GM19238 (cell line): ENCODE results near the gene HCN2.

Source experiments
- DNase-seq: peaks from one replicate; pipeline ENCODE4 v3.0.0; 2011; ENCODE audit warnings: low spot score; ENCODE audit not compliant: insufficient read length

HCN2 gene

GRCh38 chr19:589693-590395, at the start of gene HCN2:
HCN2 (plus strand) TSS chr19:589881; CDS start chr19:589946, 65 bp downstream.
- no peak for DNase-seq

DNA sequence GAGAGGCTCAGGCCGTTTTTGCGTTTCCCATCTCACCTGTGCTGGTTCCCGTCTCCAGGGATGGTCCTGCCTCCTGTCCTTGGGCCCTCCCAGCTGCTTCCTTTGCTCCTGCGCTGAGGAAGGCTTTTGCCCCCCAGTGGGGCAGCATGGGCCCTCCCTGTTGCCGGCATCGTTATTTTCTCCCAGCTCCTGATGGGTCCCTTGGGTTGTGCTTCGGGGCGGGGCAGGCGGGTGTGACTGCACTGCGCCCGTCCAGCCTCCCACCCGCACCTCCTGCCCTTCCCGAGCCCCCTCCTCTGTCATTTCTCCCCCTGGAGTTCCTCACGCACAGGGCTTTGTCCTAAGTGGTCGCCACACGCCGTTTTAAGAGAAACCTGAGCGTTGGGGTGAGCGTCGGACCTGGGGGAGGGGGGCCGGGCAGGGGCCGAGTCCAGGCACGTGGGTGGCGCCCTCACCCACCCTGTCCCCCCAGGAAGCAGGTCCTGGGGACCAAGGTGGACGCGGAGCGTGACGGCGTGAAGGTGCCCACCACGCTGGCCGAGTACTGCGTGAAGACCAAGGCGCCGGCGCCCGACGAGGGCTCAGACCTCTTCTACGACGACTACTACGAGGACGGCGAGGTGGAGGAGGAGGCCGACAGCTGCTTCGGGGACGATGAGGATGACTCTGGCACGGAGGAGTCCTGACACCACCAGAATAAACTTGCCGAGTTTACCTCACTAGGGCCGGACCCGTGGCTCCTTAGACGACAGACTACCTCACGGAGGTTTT, 48.6 kb upstream of the HCN2 start:
- DNase-seq, result no peak

GRCh38 chr19:541699-542098, 48.0 kb upstream of the HCN2 start:
- no peak for DNase-seq

DNA sequence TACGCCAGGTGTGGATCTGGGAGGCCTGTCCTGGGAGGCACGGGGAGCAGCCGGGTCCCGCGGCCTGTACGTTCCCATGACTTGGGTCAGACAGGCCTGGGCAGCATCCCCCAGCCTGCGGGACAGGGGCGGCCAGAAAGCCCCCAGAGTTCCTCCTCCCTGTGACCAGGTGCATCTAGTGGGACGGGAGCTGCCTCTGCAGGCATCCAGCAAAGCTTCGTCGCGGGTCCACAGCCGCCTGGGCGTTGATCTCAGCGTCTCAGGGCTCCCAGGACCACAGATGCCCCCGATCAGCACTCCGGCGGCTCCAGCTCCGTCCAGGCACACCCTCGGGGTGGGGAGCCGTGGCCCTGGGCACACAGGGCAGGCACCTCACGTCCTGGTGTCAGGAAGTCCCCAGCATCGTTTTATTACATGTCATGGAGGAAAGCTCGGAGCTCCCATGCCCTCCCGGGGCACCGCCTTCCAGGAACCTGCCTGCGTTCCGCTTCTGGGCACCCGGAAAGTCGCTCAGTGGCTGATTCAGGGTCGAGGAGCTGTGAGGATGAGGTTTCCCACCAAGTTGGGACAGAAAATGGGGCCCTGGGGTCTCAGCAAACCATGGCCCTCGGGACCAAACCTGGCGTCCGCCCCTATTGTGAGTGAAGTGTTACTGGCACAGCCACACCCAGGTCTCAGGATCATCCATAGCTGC, 47.4 kb upstream of the HCN2 start:
- no peak for DNase-seq

DNA sequence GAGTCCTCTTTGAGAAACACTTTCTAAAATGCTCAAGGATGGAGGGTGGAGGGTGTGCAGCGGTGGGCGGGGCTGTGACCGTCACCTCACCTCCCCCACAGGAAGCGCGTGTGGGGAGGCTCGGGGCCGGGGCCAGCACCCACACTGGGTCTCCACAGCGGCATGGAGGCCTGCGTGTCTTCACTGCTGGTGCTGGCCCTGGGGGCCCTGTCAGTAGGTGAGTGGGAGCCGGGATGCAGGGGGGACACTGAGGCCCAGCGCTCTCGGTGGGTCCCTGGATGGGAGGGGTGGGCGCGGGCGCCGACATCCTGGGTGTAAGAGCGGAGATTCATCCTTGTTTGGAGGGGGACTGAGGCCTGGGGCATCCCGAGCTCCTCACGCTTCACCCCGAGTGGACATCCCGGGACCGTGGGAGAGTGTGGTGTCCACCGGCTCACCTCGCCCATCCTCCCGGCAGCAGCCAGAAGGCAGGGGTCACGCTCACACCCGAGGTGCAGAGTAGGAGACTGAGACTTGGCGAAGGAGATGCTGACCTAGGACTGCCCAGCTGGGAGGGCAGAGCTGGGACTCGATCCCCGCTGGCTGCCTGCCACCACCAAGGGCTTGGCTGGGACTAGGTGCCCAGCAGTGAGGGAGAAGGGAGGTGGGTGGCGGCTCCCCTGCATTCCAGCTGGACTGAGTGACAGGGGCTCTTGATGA, 45.6 kb upstream of the HCN2 start, which contains the start of gene GZMM:
TSS of gene GZMM (plus strand) at position 144 of the 699 bp plus-strand sequence. CDS start at position 163, 19 bp downstream.
- DNase-seq, result no peak

- no peak for DNase-seq
Measured at GRCh38 chr19:547117-547516, 42.6 kb upstream of the HCN2 start.

- DNase-seq, result no peak
Measured at GRCh38 chr19:547836-548720, 41.6 kb upstream of the HCN2 start.

DNA sequence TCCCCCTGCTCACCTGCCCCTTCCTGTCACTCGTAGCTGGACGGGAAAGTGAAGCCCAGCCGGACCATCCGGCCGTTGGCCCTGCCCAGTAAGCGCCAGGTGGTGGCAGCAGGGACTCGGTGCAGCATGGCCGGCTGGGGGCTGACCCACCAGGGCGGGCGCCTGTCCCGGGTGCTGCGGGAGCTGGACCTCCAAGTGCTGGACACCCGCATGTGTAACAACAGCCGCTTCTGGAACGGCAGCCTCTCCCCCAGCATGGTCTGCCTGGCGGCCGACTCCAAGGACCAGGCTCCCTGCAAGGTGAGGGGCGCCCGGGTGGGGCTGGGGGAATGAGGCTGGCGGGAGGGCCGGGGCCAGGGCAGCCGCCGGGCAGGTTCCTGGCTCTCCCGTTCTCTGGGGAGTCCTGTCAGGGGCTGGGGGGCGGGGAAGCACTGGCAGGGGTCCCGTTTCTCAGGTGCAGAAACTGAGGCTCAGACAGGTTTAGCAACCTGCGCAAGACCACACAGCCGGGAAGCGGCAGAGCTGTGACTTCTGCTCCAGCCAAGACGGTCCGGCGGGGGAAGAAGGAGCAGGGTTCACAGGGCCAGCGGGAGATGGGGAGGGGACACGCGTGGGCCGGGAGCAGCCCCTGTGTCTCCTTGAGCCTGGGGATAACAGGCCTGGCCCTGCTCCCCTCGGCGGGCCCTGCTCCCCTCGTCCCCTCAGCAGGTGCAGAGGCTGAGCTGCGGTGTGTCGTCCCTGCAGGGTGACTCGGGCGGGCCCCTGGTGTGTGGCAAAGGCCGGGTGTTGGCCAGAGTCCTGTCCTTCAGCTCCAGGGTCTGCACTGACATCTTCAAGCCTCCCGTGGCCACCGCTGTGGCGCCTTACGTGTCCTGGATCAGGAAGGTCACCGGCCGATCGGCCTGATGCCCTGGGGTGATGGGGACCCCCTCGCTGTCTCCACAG, 40.5 kb upstream of the HCN2 start:
- DNase-seq, result no peak

- DNase-seq, result no peak
Measured at GRCh38 chr19:554817-555216, 34.9 kb upstream of the HCN2 start.

DNA sequence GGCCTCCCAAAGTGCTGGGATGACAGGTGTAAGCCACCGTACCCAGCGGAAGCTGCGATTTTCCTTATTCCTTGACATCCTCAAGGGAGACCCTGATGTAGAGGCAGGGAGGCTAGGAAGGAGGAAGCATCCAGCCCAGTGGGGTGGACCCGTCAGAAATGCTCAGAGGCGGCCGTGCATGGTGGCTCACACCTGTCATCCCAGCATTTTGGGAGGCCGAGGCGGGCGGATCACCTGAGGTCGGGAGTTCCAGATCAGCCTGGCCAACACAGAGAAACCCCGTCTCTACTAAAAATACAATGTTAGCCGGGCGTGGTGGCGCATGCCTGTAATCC, 34.2 kb upstream of the HCN2 start:
- no peak for DNase-seq

DNA sequence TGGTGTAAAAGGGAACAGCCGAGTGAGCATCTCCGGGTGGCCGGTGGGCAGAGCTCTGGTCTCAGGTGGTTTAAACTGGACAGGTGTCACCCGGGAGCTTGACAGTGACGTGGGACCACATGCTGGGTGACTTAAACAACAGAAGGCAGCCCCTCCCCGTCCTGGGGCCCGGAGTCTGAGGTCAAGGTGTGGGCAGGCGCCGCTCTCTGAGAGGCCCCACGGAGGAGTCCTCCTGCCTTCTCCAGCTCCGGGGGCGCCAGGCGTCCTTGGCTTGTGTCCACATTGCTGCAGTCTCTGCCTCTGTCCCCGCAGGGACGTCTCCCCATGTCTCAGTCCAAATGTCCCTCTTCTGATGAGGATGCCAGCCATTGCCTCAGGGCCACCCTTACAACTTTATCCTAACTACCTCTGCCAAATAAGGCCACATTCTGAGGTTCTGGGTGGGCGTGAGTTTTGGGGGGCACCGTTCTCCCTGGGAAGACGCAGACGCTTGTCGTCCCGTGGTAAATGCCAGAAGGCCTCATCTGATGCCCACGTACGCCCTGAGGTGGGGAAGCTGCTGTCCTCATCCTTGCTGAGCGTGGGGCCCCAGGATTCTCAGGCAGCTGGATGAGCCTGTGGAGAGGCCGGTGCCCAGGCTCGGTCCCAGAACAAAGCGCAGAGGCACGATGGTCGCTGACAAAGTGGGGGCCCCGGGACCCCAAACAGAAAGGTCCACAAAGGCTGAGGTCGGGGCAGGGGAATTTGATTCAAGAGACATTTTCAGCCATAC, 32.9 kb upstream of the HCN2 start:
- no peak for DNase-seq

GRCh38 chr19:558770-559439, 30.8 kb upstream of the HCN2 start:
- DNase-seq, result no peak

DNA sequence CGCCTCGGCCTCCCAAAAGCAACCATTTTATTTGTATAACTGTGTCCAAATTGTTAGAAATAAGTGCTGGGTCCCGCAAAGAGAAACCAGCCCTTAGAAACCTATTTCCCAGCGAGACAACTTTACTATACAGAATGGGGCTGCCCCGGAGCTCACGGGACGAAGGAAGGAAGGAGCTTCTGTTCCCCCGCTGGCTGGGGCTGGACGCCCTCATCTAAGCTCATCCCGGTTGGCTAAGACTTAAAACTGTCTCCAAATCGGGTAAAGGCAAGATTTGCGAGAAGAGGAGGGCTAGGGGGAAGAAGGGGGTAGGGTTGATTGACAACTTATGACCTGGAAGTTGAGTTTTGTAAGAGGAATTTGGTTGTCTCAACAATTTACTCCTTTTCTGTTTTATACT, 29.6 kb upstream of the HCN2 start:
- no peak for DNase-seq

- DNase-seq, result no peak
Measured at GRCh38 chr19:566403-566802, 23.3 kb upstream of the HCN2 start.

GRCh38 chr19:566844-567243, 22.8 kb upstream of the HCN2 start:
- no peak for DNase-seq

DNA sequence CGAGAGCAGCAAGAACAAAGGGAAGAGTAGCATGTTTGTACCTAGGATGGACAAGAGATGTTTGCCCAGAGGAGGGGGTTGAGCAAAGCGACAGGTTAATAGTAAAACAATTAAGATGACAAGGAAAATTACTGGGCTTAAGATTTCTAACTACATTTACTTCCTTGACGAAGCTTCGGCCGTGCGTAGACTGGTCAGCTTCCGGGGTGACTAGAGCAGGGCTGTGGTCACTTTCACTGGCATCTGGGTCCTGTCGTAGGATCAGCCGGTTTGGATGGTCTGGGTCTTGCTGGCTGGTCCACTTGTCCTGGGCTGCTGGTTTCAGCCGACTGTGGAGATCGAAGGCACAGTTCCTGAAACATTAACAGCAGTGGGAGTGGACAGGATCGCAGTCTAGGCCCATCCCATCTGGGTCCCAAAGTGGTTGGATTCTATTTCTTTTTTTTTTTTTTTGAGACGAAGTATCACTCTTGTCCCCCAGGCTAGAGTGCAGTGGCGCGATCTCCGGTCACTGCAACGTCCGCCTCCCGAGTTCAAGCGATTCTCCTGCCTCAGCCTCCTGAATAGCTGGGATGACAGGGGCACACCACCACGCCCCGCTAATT, 22.3 kb upstream of the HCN2 start:
- no peak for DNase-seq

DNA sequence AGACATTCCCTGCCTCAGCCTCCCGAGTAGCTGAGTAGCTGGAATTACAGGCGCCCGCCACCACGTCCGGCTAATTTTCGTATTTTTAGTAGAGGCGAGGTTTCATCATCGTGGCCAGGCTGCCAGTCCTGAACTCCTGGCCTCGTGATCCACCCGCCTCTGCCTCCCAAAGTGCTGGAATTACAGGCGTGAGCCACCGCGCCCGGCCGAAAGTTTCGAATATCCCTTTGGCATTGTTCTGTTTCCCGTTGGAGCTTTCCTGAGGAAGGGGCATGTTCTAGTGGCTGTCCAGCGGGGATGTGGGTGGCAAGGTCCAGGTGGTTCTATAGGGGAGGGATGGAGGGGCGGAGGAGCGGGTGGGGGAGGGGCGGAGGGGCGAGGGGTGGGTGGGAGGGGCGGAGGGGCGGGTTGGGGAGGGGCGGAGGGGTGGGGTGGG, 19.4 kb upstream of the HCN2 start:
- no peak for DNase-seq
